Parathyroid adenoma (tissue), 2 donors: ENCODE results near the gene PIN1.
A peak's percentile ranks its signal among the peaks of the same experiment; 100 is the strongest.

ENCODE experiments used
- H2AFZ ChIP-seq: fragments of 300-600 bp; sonication (generic); one replicate; pipeline ENCODE4 v1.7.0; 2017; ENCODE audit warnings: antibody characterized with exemption, mild to moderate bottlenecking
- H3K27ac ChIP-seq: fragments of 300-600 bp; sonication (generic); one replicate; pipeline ENCODE4 v1.7.0; 2017
- H3K27me3 ChIP-seq: fragments of 300-600 bp; sonication (generic); one replicate; pipeline ENCODE4 v1.7.0; 2017; ENCODE audit warnings: low read length; ENCODE audit not compliant: control insufficient read depth, insufficient read depth
- H3K36me3 ChIP-seq: fragments of 300-600 bp; sonication (generic); one replicate; pipeline ENCODE4 v1.7.0; 2017; ENCODE audit warnings: low read length; ENCODE audit not compliant: control insufficient read depth, insufficient read depth
- H3K4me1 ChIP-seq: fragments of 300-600 bp; sonication (generic); one replicate; pipeline ENCODE4 v1.7.0; 2017; ENCODE audit warnings: control low read depth
- H3K4me2 ChIP-seq: fragments of 300-600 bp; sonication (generic); one replicate; pipeline ENCODE4 v1.7.0; 2017; ENCODE audit warnings: low read length
- H3K4me3 ChIP-seq: fragments of 300-600 bp; sonication (generic); one replicate; pipeline ENCODE4 v1.7.0; 2017; ENCODE audit warnings: low read depth, low read length
- H3K79me2 ChIP-seq: fragments of 300-600 bp; sonication (generic); one replicate; pipeline ENCODE4 v1.7.0; 2017; ENCODE audit warnings: control low read depth
- H3K9ac ChIP-seq: fragments of 300-600 bp; sonication (generic); one replicate; pipeline ENCODE4 v1.7.0; 2017; ENCODE audit warnings: mild to moderate bottlenecking
- H3K9me3 ChIP-seq: fragments of 300-600 bp; sonication (generic); one replicate; pipeline ENCODE4 v1.7.0; 2017; ENCODE audit warnings: low read length; ENCODE audit not compliant: control insufficient read depth
- TF ChIP-seq, protein P1 (sequence below): fragments of 300-600 bp; sonication (generic); IDR thresholded peaks from one replicate; pipeline ENCODE4 v1.7.0; 2017; ENCODE audit warnings: antibody characterized with exemption, mild to moderate bottlenecking
- donor health status: primary hyperparathyroidism.

The PIN1 gene

DNA sequence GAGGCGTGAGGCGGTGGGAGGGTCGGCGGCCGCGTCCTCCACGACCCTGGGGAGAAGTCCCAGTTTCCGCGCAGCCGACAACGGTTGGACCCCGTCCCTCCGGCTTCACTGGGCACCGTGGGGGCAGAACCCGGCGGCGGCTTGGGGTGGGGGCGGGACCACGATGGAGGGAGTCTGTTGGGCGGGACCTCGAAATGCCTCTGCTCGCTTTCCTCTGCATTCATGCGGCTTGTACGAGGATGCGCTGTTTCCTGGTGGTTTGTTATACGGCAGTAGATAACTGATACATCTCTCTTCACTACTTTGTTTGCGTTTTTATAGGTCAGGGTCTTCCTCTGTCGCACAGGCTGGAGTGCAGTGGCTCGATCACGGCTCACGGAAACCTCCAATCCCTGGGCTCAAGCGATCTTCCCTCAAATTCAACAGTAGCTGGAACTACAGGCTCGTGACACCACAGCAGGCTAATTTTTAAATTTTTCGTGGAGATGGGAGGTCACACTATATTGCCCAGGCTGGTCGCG lies 42.0 kb upstream of the PIN1 start:
- peak overlapping the region; percentile 93 for H3K27ac ChIP-seq
- peak overlapping the region; percentile 97 for H3K4me2 ChIP-seq
- H3K9me3 ChIP-seq: no peaks in the 10 kb centered on the region
- H2AFZ ChIP-seq: peak overlapping the region; percentile 96
- no peak overlapping the region for H3K9ac ChIP-seq
- H3K27me3 ChIP-seq: no peaks in the 10 kb centered on the region
- no peaks in the 10 kb centered on the region for H3K4me1 ChIP-seq
- no peaks in the 10 kb centered on the region for H3K79me2 ChIP-seq
- H3K4me3 ChIP-seq: peak overlapping the region; percentile 86
- TF ChIP-seq, protein P1, sequence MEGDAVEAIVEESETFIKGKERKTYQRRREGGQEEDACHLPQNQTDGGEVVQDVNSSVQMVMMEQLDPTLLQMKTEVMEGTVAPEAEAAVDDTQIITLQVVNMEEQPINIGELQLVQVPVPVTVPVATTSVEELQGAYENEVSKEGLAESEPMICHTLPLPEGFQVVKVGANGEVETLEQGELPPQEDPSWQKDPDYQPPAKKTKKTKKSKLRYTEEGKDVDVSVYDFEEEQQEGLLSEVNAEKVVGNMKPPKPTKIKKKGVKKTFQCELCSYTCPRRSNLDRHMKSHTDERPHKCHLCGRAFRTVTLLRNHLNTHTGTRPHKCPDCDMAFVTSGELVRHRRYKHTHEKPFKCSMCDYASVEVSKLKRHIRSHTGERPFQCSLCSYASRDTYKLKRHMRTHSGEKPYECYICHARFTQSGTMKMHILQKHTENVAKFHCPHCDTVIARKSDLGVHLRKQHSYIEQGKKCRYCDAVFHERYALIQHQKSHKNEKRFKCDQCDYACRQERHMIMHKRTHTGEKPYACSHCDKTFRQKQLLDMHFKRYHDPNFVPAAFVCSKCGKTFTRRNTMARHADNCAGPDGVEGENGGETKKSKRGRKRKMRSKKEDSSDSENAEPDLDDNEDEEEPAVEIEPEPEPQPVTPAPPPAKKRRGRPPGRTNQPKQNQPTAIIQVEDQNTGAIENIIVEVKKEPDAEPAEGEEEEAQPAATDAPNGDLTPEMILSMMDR: no peak
- no peaks in the 10 kb centered on the region for H3K36me3 ChIP-seq

DNA sequence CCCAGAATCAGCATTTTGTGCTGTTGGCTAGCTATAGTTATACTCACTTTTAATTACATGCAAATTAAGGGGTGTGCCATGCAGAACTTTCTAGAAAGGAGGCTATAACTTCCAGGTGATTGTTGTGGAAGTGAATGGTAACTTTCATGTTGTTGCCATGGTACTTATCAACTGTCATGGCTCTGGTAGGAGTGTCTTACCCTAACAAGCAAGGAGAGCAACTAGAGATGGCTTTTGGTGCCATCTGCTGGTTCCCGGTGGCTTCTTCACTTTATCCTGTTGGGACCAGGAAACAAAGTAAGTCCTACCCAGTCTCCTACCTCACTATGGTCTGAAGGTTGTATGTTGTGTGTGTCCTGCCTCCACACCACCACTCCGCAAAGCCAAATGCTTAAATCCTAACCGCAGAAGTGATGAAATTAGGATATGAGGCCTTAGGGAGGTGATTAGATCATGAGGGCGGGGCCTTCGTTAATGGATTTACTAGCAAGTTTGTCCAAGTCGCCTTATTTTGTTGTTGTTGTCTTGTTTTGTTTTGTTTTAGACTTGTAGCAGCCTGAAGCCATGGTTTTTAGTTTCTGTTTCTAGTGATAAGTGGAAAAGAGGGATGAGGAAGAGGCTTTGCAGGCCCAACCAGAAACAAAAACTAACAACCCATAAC lies 38.9 kb upstream of the PIN1 start:
- Histone ChIP-seq H3K4me1 (no peaks in the 10 kb centered on the region), H3K27ac (no peak overlapping the region), H3K4me3 (no peak overlapping the region), H3K27me3 (no peaks in the 10 kb centered on the region), H3K9ac (no peak overlapping the region), H3K4me2 (no peak overlapping the region), H3K9me3 (no peaks in the 10 kb centered on the region), H3K36me3 (no peaks in the 10 kb centered on the region), H3K79me2 (no peaks in the 10 kb centered on the region), H2AFZ (peak overlapping the region; percentile 33)
- TF ChIP-seq, protein P1: peak; percentile 85

DNA sequence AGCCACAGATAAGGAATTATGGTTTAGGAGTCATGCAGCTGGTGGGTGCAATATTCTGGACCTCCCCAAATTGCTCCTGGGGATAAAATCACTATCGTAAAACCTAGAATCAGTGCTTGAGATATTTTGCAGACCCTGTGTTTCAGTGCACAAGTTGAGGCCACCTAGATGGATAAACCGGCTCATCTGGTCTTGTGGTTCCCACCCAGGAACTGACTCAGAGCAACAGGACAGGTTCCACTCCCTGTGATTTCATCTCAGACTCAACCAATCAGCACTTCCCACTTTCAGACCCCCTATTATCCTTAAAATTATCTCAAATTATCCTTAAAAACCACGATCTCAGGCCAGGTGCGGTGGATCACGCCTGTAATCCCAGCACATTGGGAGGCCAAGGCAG lies 37.2 kb upstream of the PIN1 start:
- no peak overlapping the region for H3K4me2 ChIP-seq
- H3K4me3 ChIP-seq: no peak overlapping the region
- H3K36me3 ChIP-seq: no peaks in the 10 kb centered on the region
- no peak overlapping the region for H3K27ac ChIP-seq
- no peaks in the 10 kb centered on the region for H3K79me2 ChIP-seq
- no peak overlapping the region for H3K9ac ChIP-seq
- H3K9me3 ChIP-seq: no peaks in the 10 kb centered on the region
- no peaks in the 10 kb centered on the region for H3K4me1 ChIP-seq
- TF ChIP-seq, protein P1: no peak
- H2AFZ ChIP-seq: no peak overlapping the region
- H3K27me3 ChIP-seq: no peaks in the 10 kb centered on the region

DNA sequence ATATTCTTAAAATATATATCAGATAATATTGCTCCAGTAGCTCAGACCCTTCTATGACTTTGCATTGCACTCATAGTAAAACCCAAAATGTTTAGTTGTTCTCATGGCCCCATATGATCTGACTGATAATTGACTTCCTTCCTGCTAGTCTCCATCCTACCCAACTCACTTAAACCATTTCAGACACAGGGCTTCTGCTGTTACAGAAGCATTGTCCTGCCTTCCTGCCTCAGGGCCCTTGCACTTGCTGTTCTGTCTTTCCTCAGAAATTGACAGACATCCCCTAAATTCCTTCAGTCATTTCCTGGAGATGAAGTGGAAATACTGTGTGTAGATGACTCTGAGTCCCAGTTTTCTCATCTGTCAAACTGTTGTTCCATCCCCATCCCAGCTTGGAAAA lies 36.0 kb upstream of the PIN1 start:
- Histone ChIP-seq H3K79me2 (no peaks in the 10 kb centered on the region), H3K27ac (no peak overlapping the region), H3K4me1 (no peaks in the 10 kb centered on the region), H3K4me3 (no peak overlapping the region), H3K36me3 (no peaks in the 10 kb centered on the region), H3K4me2 (no peak overlapping the region), H3K9ac (no peak overlapping the region), H2AFZ (no peak overlapping the region), H3K27me3 (no peaks in the 10 kb centered on the region), H3K9me3 (no peaks in the 10 kb centered on the region)
- TF ChIP-seq, protein P1: no peak

DNA sequence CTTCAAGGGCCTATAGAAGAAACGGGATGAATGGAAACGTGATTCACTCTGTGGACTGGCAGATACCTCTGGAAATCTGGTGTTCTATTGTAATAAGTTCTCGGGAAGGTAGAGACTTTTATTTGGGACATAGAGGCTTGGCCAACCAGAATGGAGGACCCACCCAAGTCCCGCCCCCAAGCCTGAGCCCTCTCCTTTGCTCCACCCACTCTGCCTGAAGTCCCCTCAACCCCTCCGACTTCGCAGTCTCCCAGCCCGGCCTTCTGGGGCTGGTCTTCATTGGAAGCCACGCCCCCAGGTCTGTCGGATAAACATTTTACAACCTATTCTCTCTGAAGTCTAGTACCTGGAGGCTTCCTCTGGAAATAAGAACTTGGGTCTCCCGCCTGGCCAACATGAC lies 33.1 kb upstream of the PIN1 start:
- H3K27ac ChIP-seq: no peak overlapping the region

More for the DNA sequence above, 33.1 kb upstream of the PIN1 start:
- Histone ChIP-seq H3K9me3 (no peaks in the 10 kb centered on the region), H3K79me2 (no peaks in the 10 kb centered on the region), H3K9ac (no peak overlapping the region), H3K4me2 (no peak overlapping the region), H3K27me3 (no peaks in the 10 kb centered on the region), H3K4me1 (no peaks in the 10 kb centered on the region), H2AFZ (no peak overlapping the region), H3K36me3 (no peaks in the 10 kb centered on the region), H3K4me3 (no peak overlapping the region)
- TF ChIP-seq, protein P1: no peak
